Measurements from ENCODE around the gene TMEM242. TPM values are rescaled to one million over a fixed set of nuclear protein-coding genes. Genes with fewer than 3 reads are reported as not detected.

TMEM242 gene
- polyA plus RNA-seq, 1 donor from 2014 or later = 17.6 TPM

- H3K9me3 ChIP-seq (ENCODE audit: low read length) = no peaks in the 10 kb centered on the region
- no peak overlapping the region for H3K27ac ChIP-seq (ENCODE audit: low read length)
- H2AFZ ChIP-seq (ENCODE audit: low read depth, low read length) = no peak overlapping the region
- H3F3A ChIP-seq (ENCODE audit: insufficient read depth, low read length, poor library complexity, severe bottlenecking) = no peaks in the 10 kb centered on the region
- no peak overlapping the region for H3K4me3 ChIP-seq (ENCODE audit: low read length)
- H3K27me3 ChIP-seq (ENCODE audit: insufficient read depth, low read depth, low read length) = no peaks in the 10 kb centered on the region
- H3K4me2 ChIP-seq (ENCODE audit: low read length) = no peak overlapping the region
- no peak overlapping the region for H3K9ac ChIP-seq (ENCODE audit: low read length)
- TF ChIP-seq MXI1 (conservative IDR thresholded peaks at IDR 0.05; ENCODE audit: poor library complexity, severe bottlenecking) (no peak), EZH2 (IDR thresholded peaks at IDR 0.05; ENCODE audit: borderline replicate concordance, insufficient read depth, low read length, poor library complexity, severe bottlenecking) (no peak), POLR2AphosphoS5 (IDR thresholded peaks at IDR 0.05) (no peak), EP300 (conservative IDR thresholded peaks at IDR 0.05; ENCODE audit: poor library complexity, severe bottlenecking) (no peak), RAD21 (conservative IDR thresholded peaks at IDR 0.05) (no peak)
- TF ChIP-seq, protein P1, sequence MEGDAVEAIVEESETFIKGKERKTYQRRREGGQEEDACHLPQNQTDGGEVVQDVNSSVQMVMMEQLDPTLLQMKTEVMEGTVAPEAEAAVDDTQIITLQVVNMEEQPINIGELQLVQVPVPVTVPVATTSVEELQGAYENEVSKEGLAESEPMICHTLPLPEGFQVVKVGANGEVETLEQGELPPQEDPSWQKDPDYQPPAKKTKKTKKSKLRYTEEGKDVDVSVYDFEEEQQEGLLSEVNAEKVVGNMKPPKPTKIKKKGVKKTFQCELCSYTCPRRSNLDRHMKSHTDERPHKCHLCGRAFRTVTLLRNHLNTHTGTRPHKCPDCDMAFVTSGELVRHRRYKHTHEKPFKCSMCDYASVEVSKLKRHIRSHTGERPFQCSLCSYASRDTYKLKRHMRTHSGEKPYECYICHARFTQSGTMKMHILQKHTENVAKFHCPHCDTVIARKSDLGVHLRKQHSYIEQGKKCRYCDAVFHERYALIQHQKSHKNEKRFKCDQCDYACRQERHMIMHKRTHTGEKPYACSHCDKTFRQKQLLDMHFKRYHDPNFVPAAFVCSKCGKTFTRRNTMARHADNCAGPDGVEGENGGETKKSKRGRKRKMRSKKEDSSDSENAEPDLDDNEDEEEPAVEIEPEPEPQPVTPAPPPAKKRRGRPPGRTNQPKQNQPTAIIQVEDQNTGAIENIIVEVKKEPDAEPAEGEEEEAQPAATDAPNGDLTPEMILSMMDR (IDR thresholded peaks at IDR 0.05; ENCODE audit: poor library complexity, severe bottlenecking) = no peak
- TF ChIP-seq, protein P2, sequence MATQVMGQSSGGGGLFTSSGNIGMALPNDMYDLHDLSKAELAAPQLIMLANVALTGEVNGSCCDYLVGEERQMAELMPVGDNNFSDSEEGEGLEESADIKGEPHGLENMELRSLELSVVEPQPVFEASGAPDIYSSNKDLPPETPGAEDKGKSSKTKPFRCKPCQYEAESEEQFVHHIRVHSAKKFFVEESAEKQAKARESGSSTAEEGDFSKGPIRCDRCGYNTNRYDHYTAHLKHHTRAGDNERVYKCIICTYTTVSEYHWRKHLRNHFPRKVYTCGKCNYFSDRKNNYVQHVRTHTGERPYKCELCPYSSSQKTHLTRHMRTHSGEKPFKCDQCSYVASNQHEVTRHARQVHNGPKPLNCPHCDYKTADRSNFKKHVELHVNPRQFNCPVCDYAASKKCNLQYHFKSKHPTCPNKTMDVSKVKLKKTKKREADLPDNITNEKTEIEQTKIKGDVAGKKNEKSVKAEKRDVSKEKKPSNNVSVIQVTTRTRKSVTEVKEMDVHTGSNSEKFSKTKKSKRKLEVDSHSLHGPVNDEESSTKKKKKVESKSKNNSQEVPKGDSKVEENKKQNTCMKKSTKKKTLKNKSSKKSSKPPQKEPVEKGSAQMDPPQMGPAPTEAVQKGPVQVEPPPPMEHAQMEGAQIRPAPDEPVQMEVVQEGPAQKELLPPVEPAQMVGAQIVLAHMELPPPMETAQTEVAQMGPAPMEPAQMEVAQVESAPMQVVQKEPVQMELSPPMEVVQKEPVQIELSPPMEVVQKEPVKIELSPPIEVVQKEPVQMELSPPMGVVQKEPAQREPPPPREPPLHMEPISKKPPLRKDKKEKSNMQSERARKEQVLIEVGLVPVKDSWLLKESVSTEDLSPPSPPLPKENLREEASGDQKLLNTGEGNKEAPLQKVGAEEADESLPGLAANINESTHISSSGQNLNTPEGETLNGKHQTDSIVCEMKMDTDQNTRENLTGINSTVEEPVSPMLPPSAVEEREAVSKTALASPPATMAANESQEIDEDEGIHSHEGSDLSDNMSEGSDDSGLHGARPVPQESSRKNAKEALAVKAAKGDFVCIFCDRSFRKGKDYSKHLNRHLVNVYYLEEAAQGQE (IDR thresholded peaks at IDR 0.05; ENCODE audit: borderline replicate concordance) = no peak
- H3K9me2 ChIP-seq (ENCODE audit: insufficient read depth, low read length) = no peaks in the 10 kb centered on the region
- H3K36me3 ChIP-seq (ENCODE audit: insufficient read depth, low read length) = no peaks in the 10 kb centered on the region
- H4K20me1 ChIP-seq (ENCODE audit: insufficient read depth) = no peaks in the 10 kb centered on the region
- no peaks in the 10 kb centered on the region for H3K79me2 ChIP-seq (replicated peaks; ENCODE audit: insufficient read depth, low read length)
These were observed 34.7 kb downstream of the TMEM242 start for GRCh38 chr6:157288575-157288974.

DNA sequence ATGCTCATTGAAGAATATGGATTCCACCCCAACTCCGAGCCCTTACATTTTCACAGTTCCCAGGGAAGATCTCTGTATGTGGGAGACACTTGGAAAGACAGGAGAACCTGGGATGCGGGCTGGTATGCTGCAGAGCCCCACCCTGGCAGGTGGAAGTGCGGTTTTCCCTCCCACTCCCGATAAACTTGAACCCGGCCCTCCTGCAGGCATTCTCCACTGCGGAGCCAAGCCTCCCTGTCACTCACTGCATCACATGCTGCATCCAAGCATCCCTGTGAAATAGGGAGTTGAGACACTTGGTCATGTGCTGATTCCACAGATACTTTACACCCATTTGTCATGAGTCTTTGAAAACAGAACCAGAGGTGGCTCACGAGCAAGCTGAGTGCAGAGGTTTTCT, 35.4 kb downstream of the TMEM242 start:
- H3K79me2 ChIP-seq (replicated peaks; ENCODE audit: insufficient read depth, low read length) = no peaks in the 10 kb centered on the region
- TF ChIP-seq RAD21 (conservative IDR thresholded peaks at IDR 0.05) (no peak), EZH2 (IDR thresholded peaks at IDR 0.05; ENCODE audit: borderline replicate concordance, insufficient read depth, low read length, poor library complexity, severe bottlenecking) (no peak), EP300 (conservative IDR thresholded peaks at IDR 0.05; ENCODE audit: poor library complexity, severe bottlenecking) (no peak), POLR2AphosphoS5 (IDR thresholded peaks at IDR 0.05) (no peak), SMC3 (conservative IDR thresholded peaks at IDR 0.05; ENCODE audit: poor library complexity) (no peak), TAF1 (IDR thresholded peaks at IDR 0.05; ENCODE audit: low read depth) (no peak), MXI1 (conservative IDR thresholded peaks at IDR 0.05; ENCODE audit: poor library complexity, severe bottlenecking) (no peak)
- TF ChIP-seq, protein P2 (IDR thresholded peaks at IDR 0.05; ENCODE audit: borderline replicate concordance) = no peak
- TF ChIP-seq, protein P1 (IDR thresholded peaks at IDR 0.05; ENCODE audit: poor library complexity, severe bottlenecking) = no peak
- H2AFZ ChIP-seq (ENCODE audit: low read depth, low read length) = no peak overlapping the region
- H3F3A ChIP-seq (ENCODE audit: insufficient read depth, low read length, poor library complexity, severe bottlenecking) = no peaks in the 10 kb centered on the region
- H4K20me1 ChIP-seq (ENCODE audit: insufficient read depth) = no peaks in the 10 kb centered on the region
- H3K27ac ChIP-seq (ENCODE audit: low read length) = no peak overlapping the region
- H3K27me3 ChIP-seq (ENCODE audit: insufficient read depth, low read depth, low read length) = no peaks in the 10 kb centered on the region
- H3K36me3 ChIP-seq (ENCODE audit: insufficient read depth, low read length) = no peaks in the 10 kb centered on the region
- H3K4me3 ChIP-seq (ENCODE audit: low read length) = no peak overlapping the region
- H3K9me2 ChIP-seq (ENCODE audit: insufficient read depth, low read length) = no peaks in the 10 kb centered on the region
- H3K9ac ChIP-seq (ENCODE audit: low read length) = no peak overlapping the region
- H3K4me2 ChIP-seq (ENCODE audit: low read length) = no peak overlapping the region
- no peaks in the 10 kb centered on the region for H3K9me3 ChIP-seq (ENCODE audit: low read length)
